ENCODE data around the gene KDM4B. TPM values are rescaled to one million over a fixed set of nuclear protein-coding genes. Genes with fewer than 3 reads are reported as not detected.
"Not testable (repeated sequence)": the region's sequence is repeated elsewhere in the genome, so short reads cannot be mapped to it uniquely, and the experiment has no call there.

The KDM4B gene
- total RNA-seq, result 10 to 100 TPM; 24.4 to 25.0 TPM

- ChIA-PET CTCF (interaction anchor here (1.2 kb wide), 1 partner anchor 159 kb away, joined by 3 read pairs; no protein-coding TSS in a partner anchor), POLR2A (interaction anchor here (0.7 to 1.2 kb wide), 4 partner anchors 52 to 1404 kb away, joined by 3 to 5 read pairs (median 4); partner anchors contain the start of gene ALKBH7)
These were observed at the start of gene KDM4B for GRCh38 chr19:4968462-4969291. TSS of gene KDM4B (plus strand) at chr19:4969113. CDS start at chr19:5032891, 63,778 bp downstream.

DNA sequence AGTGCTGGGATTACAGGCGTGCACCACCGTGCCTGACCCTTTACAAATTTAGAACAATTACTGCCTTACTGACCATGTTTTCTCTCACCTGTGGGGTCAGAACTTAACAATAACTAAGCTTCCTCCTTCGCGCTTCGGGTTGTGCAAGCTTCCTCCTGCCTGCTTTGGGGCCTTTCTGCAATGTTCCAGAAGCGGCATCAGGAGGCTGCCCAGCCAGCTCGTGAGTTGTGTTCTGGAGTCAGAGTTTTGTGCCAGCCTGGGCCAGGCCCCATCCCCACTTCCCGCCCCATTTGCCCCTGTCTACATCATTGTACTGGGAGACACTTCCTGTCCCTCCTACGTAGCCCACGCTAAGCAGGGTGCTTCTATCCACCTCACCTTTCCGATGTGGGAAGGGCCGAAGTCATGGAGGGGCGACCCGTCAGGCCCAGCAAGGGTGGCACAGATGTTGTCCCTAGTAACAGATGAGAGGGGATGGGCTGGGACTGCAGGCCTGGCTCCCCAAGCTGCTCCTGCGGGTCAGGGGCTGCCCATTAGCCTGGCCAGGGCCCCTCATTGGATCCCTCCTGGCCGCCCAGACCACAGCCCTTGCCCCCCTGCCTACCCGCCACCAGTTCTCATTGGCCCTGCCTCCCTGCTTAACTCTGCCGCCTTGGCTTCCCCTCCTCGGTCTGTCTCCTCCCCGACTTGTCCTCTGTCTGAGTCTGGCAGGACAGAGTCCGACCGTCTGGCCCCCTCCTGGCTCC, 46.2 kb upstream of the KDM4B start:
- POLR2A ChIA-PET, result interaction anchor here (0.9 to 1.2 kb wide), 2 partner anchors 11 to 42 kb away, joined by 3 read pairs; no protein-coding TSS in a partner anchor
- CTCF ChIA-PET, result interaction anchor here (1.1 kb wide), 1 partner anchor 9 kb away, joined by 3 read pairs; no protein-coding TSS in a partner anchor

GRCh38 chr19:4923276-4923747, 45.6 kb upstream of the KDM4B start:
- ChIA-PET CTCF (interaction anchor here (1.1 kb wide), 1 partner anchor 10 kb away, joined by 3 read pairs; no protein-coding TSS in a partner anchor), POLR2A (no interaction called here)

DNA sequence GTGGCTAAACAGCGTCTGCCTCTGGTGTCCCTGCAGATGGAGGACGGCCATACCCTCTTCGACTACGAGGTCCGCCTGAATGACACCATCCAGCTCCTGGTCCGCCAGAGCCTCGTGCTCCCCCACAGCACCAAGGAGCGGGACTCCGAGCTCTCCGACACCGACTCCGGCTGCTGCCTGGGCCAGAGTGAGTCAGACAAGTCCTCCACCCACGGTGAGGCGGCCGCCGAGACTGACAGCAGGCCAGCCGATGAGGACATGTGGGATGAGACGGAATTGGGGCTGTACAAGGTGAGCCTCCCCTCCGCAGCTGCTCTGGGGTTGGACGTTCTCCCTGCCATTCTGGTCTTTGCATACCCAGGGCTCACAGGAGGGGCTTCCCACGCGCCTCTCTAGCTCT, 39.7 kb upstream of the KDM4B start:
- ChIA-PET CTCF (interaction anchor here (1.0 to 1.1 kb wide), 2 partner anchors 9 to 11 kb away, joined by 4 to 5 read pairs; no protein-coding TSS in a partner anchor), POLR2A (interaction anchor here (0.7 kb wide), 1 partner anchor 18 kb away, joined by 5 read pairs; no protein-coding TSS in a partner anchor)

DNA sequence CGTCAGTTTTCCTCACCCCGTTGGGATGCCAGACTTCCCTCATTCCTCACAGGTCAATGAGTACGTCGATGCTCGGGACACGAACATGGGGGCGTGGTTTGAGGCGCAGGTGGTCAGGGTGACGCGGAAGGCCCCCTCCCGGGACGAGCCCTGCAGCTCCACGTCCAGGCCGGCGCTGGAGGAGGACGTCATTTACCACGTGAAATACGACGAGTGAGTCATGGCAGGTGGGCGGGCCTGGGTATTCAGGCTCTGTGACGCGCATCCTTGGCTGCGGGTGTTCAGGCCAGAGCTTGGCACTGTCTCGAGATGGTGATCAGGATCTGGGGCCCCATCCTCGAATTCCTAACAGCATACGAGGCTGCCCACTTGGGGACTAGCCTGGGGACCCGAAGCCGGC, 38.2 kb upstream of the KDM4B start:
- ChIA-PET CTCF (interaction anchor here (0.9 kb wide), 1 partner anchor 121 kb away, joined by 3 read pairs; no protein-coding TSS in a partner anchor), POLR2A (interaction anchor here (0.6 kb wide), 1 partner anchor 331 kb away, joined by 6 read pairs; no protein-coding TSS in a partner anchor)

DNA sequence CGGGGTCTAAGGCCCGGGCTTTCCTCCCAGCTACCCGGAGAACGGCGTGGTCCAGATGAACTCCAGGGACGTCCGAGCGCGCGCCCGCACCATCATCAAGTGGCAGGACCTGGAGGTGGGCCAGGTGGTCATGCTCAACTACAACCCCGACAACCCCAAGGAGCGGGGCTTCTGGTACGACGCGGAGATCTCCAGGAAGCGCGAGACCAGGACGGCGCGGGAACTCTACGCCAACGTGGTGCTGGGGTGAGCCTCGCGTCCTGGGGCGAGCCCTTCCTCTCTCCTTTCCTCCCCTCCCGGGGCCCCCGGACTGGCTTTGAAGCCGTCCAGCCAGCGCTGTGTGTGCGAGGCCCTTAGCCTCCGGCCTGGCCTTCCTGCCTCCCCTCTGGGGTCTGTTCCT, 36.2 kb upstream of the KDM4B start:
- CTCF ChIA-PET, result no interaction called here
- POLR2A ChIA-PET, result no interaction called here

- ChIA-PET CTCF (no interaction called here), POLR2A (no interaction called here)
These were observed 35.4 kb upstream of the KDM4B start for GRCh38 chr19:4933528-4933927.

GRCh38 chr19:4935444-4935843, 33.5 kb upstream of the KDM4B start:
- ChIA-PET POLR2A (interaction anchor here (0.6 kb wide), 2 partner anchors 10 to 636 kb away, joined by 3 to 4 read pairs; no protein-coding TSS in a partner anchor), CTCF (no interaction called here)

- CTCF ChIA-PET, result interaction anchor here (0.7 kb wide), 1 partner anchor 690 kb away, joined by 4 read pairs; no protein-coding TSS in a partner anchor
- POLR2A ChIA-PET, result interaction anchor here (0.5 kb wide), 1 partner anchor 24 kb away, joined by 4 read pairs; no protein-coding TSS in a partner anchor
These were observed 31.9 kb upstream of the KDM4B start for GRCh38 chr19:4937060-4937459.

DNA sequence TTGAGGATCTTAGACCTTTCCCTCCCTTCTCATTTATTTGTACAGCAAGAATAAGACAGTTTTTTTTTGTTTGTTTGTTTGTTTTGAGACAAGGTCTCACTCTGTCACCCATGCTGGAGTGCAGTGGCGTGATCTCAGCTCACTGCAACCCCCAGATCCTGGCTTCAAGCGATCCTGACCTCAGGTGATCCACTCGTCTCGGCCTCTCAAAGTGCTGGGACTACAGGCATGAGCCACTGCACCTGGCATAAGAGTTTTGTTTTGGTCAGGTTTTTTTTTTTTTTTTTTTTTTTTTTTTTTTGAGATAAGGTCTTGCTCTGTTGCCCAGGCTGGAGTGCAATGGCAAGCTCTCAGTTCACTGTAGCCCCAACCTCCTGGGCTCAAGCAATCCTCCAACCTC, 30.5 kb upstream of the KDM4B start:
- CTCF ChIA-PET, result interaction anchor here (1.1 kb wide), 1 partner anchor 10 kb away, joined by 4 read pairs; no protein-coding TSS in a partner anchor
- POLR2A ChIA-PET, result not testable (repeated sequence)

- CTCF ChIA-PET, result interaction anchor here (0.5 kb wide), 1 partner anchor 24 kb away, joined by 3 read pairs; no protein-coding TSS in a partner anchor
- POLR2A ChIA-PET, result no interaction called here
These were observed 29.4 kb upstream of the KDM4B start for GRCh38 chr19:4939466-4939865.

DNA sequence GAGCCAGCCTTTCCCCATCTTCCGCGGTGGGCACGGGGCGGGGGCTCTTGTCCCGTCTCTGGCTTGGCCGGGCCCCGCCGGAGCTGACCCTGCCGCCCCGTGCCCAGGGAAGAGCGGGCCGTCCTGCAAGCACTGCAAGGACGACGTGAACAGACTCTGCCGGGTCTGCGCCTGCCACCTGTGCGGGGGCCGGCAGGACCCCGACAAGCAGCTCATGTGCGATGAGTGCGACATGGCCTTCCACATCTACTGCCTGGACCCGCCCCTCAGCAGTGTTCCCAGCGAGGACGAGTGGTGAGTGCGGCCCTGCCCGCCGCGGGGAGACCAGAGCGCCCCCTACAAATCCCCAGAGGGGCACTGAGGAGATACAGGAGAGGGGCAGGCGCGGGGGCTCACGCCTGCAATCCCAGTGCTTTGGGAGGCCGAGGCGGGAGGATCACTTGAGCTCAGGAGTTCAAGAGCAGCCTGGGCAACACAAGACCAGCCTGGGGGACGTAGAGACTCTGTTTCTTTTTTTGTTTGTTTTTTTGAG, 27.2 kb upstream of the KDM4B start:
- POLR2A ChIA-PET, result not testable (repeated sequence)

DNA sequence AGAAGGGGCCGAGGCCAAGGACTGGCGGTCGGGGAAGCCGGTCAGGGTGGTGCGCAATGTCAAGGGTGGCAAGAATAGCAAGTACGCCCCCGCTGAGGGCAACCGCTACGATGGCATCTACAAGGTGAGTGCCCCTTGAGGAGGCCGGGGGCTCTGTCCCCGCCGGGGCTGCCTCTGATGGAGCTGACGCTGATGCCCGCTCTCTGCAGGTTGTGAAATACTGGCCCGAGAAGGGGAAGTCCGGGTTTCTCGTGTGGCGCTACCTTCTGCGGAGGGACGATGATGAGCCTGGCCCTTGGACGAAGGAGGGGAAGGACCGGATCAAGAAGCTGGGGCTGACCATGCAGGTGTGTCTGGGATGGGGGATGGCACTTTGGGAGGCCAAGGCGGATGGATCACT, 18.3 kb upstream of the KDM4B start:
- CTCF ChIA-PET, POLR2A ChIA-PET: not testable (repeated sequence)

More for the DNA sequence above, 27.2 kb upstream of the KDM4B start:
- CTCF ChIA-PET, result interaction anchor here (1.2 kb wide), 1 partner anchor 27 kb away, joined by 4 read pairs; no protein-coding TSS in a partner anchor

GRCh38 chr19:4951656-4952055, 17.3 kb upstream of the KDM4B start:
- CTCF ChIA-PET, result interaction anchor here (0.6 kb wide), 1 partner anchor 366 kb away, joined by 3 read pairs; no protein-coding TSS in a partner anchor
- POLR2A ChIA-PET, result no interaction called here

- POLR2A ChIA-PET, result no interaction called here
- CTCF ChIA-PET, result no interaction called here
These were observed 16.0 kb upstream of the KDM4B start for GRCh38 chr19:4952945-4953344.

DNA sequence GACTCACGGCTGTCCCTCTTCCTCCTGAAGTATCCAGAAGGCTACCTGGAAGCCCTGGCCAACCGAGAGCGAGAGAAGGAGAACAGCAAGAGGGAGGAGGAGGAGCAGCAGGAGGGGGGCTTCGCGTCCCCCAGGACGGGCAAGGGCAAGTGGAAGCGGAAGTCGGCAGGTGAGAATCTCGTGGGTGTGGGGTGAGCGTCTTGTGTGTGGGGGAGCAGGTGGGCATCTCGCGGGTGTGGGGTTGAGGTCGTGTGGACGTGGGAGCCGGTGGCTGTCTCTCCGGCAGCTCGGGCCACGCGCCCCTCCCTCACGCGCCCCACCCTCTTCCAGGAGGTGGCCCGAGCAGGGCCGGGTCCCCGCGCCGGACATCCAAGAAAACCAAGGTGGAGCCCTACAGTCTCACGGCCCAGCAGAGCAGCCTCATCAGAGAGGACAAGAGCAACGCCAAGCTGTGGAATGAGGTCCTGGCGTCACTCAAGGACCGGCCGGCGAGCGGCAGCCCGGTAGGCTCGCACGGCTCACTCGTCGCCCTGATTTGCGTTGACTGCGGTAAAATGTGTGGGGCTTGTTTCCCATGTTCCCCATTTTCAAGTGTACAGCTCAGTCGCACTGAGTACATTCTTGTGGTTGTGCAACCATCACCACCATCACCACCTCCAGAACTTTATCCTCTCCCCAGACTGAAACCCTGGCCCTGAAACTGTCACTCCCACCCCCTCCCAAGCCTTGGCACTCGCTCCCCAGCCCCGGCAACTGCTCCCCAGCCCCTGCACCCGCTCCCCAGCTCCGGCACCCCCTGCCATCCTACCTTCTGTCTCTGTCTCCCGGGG, 14.4 kb upstream of the KDM4B start:
- CTCF ChIA-PET, POLR2A ChIA-PET: not testable (repeated sequence)

DNA sequence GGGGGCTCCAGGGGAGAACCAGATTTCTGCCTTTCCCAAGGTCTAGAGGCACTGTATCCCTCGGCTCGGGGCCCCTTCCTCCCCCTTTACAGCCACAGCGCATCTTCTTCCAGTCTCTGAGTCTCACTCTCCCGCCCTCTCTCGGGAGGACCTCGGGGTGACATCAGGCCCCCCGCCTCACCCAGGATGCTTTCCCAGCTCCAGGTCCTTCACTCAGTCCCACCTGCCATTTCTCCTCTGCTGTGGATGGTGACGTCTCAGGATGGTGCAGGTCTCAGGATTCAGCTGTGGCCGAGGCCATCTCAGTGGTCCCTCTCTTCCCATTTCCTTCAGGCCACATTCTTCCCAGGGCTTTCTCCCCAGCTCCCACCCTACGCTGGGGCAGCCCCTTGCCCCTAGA, 13.6 kb upstream of the KDM4B start:
- POLR2A ChIA-PET, result no interaction called here
- CTCF ChIA-PET, result no interaction called here

GRCh38 chr19:4957981-4958380, 10.9 kb upstream of the KDM4B start:
- ChIA-PET POLR2A (no interaction called here), CTCF (interaction anchor here (0.6 kb wide), 1 partner anchor 18 kb away, joined by 5 read pairs; no protein-coding TSS in a partner anchor)

All from activated CD8-positive, alpha-beta memory T cell treated with anti-CD3 and anti-CD28 coated beads for 36 hours (primary cell).